C4-2B (cell line): ENCODE results near the gene FAM135A.
"Not testable (repeated sequence)": the region's sequence is repeated elsewhere in the genome, so short reads cannot be mapped to it uniquely, and the experiment has no call there.

Source experiments
- H3K27ac ChIP-seq: fragments of 450-650 bp; 2 replicates; pipeline ENCODE4 v1.5.1; 2017
- ZFX ChIP-seq: fragments of 450-650 bp; IDR thresholded peaks from 2 replicates; pipeline ENCODE4 v1.6.1; 2017
- TF ChIP-seq, protein P1 (sequence below): fragments of 450-650 bp; conservative IDR thresholded peaks from 2 replicates; pipeline ENCODE4 v1.5.1; 2017; ENCODE audit warnings: mild to moderate bottlenecking

Gene FAM135A

DNA sequence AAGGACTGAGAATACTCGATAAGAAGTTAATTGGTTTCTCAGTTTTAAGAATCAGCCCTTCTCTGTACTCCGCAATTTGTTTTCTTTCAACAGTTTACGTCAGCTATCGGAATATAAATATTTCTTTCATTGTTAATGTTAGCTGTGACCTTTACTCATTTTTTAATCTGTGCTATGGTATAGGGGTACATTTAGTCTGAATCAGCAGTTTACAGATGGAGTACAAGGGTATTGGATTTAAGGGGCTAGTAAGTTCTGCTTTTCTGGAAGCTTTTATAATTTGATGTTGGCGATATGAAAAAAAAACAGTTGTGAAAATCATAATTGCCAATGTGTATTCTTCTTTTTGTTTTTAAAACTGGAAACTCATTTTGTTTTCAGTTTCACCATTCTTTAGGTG lies 23.0 kb downstream of the FAM135A start:
- no peak overlapping the region for H3K27ac ChIP-seq
- TF ChIP-seq ZFX, result no peak
- TF ChIP-seq, protein P1, sequence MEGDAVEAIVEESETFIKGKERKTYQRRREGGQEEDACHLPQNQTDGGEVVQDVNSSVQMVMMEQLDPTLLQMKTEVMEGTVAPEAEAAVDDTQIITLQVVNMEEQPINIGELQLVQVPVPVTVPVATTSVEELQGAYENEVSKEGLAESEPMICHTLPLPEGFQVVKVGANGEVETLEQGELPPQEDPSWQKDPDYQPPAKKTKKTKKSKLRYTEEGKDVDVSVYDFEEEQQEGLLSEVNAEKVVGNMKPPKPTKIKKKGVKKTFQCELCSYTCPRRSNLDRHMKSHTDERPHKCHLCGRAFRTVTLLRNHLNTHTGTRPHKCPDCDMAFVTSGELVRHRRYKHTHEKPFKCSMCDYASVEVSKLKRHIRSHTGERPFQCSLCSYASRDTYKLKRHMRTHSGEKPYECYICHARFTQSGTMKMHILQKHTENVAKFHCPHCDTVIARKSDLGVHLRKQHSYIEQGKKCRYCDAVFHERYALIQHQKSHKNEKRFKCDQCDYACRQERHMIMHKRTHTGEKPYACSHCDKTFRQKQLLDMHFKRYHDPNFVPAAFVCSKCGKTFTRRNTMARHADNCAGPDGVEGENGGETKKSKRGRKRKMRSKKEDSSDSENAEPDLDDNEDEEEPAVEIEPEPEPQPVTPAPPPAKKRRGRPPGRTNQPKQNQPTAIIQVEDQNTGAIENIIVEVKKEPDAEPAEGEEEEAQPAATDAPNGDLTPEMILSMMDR, result no peak

DNA sequence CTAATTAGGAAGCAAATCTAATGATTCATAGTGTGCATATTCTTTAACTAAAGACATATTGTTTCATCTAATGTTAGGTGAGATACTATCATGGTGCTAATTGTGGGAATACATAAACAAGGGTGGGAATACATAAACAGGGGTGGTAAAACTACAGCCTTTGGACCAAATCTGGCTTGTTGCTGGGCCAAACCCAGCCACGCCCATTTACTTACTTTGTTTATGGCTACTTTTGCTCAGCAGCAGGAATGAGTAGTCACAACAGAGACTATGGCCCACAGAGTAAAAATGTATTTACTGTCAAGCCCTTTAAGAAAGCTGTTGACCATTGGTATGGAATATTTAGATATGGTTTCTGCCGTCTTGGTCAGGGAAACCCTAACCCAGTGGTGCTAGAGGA lies 31.7 kb downstream of the FAM135A start:
- no peak overlapping the region for H3K27ac ChIP-seq
- TF ChIP-seq, protein P1, result no peak
- TF ChIP-seq ZFX, result no peak

DNA sequence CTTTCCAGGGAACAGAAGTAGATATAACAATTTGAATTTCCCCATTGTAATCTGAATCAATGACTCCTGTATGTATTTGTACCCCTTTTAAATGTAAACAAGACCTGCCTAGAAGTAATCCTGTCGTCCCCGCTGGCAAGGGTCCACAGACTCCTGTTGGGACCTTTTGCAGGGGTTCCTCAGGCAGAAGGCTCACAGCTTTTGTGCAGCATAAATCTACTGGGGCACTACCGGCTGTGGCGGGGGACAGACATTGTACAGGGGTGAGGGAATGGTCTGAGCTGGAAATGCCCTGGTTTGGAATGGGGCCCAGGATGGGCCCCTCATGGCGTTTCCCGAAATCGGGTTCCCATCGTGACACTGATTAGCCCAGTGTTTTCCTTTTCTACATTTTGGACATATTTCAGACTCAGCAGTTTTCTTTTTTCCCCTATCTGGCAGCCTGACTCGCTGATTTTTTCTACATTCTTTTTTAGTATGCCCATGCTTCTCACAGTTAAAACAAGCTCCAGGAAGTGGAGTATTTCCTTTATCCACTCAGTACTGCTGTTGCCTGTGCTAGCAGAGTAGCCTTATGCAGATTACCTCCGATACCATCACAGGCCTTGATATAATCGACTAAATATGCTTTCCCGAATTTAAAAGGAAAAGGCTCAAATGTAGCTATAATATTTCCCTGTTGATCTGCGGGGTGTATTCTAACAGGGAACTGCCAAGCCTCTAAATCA lies 34.2 kb downstream of the FAM135A start:
- not testable (repeated sequence) for H3K27ac ChIP-seq

DNA sequence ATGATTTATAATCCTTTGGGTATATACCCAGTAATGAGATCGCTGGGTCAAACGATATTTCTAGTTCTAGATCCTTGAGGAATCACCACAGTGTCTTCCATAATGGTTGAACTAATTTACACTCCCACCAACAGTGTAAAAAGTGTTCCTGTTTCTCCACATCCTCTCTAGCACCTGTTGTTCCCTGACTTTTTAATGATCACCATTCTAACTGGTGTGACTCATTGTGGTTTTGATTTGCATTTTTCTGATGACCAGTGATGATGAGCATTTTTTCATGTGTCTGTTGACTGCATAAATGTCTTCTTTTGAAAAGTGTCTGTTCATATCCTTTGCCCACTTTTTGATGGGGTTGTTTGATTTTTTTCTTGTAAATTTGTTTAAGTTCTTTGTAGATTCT lies 40.6 kb downstream of the FAM135A start:
- H3K27ac ChIP-seq, result not testable (repeated sequence)

DNA sequence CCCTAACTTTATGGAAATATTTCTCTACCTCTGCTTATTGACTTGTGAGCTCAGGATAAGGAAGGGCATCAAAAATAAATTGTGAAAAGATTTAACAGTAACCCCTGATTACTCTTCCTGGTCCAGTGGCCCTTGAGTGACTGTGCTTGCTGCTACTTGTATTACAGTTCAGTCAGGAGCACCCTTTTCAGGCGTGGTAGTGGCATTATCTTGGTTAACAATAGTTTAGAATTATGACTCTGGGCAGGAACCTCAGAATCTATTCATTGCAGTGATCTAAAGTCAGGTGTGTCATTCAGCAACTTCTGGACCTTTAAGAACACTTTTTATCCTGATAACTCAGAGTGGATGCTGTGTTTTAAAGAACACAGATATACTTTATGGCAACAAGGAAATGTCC lies 43.4 kb downstream of the FAM135A start:
- TF ChIP-seq, protein P1, result no peak
- no peak for TF ChIP-seq ZFX

DNA sequence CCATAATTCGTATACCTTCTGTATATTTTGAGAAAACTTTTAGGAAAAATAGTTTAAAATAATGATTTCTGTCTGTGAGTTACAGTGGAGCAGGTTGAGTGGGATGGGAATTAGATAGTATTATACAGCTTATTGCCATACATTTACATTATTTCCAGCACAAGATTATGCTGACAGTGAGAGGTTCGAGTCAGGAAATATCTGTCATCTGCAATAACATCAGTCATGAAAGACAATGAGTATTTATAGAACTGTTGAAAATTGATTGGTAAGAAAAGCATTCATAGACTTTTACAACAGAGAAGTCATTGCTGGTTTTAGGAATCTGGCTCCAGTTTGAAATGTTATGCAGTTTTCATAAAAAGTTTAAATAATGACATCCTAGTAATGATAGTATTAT lies 45.9 kb downstream of the FAM135A start:
- no peak for TF ChIP-seq ZFX
- H3K27ac ChIP-seq, result no peak overlapping the region

More for the DNA sequence above, 43.4 kb downstream of the FAM135A start:
- H3K27ac ChIP-seq, result no peak overlapping the region

DNA sequence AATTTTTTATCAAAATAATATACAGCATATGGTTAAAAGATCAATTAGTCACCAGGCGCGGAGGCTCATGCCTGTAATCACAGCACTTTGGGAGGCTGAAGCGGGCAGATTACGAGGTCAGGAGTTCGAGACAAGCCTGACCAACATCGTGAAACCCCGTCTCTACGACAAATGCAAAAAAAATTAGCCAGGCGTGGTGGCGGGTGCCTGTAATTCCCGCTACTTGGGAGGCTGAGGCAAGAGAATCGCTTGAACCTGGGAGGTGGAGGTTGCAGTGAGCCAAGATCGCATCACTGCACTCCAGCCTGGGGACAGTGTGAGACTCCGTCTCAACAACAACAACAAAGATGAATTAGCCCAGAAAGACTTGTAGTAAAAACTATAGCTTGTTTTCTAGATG lies 46.4 kb downstream of the FAM135A start:
- H3K27ac ChIP-seq, result not testable (repeated sequence)

DNA sequence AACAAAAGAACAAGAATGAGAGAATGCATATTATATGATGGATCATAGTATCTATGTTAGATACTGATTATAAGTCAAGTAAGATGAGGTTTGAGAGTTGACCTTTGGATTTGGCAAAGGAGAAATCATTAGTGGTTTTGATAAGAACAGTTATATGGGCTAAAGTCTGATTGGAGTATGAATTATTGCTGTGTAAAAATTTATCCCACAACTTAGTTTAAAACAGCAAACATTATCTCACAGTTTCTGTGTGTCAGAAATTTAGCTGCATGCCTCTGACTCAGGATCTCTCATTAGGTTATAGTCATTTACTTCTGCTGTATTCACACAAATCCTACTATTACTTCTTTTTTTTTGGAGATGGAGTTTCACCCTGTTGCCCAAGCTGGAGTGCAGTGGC lies 56.7 kb downstream of the FAM135A start:
- H3K27ac ChIP-seq, result no peak overlapping the region
- TF ChIP-seq, protein P1, result no peak
- TF ChIP-seq ZFX, result no peak

DNA sequence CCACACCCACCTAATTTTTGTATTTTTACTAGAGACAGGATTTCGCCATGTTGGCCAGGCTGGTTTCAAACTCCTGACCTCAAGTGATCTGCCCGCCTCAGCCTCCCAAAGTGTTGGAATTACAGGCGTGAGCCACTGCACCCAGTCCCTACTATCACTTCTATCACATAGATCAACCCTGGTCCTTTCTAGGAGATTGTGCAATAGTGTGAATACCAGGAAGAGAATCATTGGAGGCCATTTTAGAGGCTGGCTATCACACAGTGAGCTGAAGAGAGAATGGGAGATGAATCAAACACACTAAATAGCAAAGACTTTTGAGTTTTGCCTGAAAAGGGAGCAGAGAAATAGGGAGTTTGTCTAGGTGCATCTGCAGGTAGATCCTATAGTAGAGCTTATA lies 57.2 kb downstream of the FAM135A start:
- H3K27ac ChIP-seq, result not testable (repeated sequence)

DNA sequence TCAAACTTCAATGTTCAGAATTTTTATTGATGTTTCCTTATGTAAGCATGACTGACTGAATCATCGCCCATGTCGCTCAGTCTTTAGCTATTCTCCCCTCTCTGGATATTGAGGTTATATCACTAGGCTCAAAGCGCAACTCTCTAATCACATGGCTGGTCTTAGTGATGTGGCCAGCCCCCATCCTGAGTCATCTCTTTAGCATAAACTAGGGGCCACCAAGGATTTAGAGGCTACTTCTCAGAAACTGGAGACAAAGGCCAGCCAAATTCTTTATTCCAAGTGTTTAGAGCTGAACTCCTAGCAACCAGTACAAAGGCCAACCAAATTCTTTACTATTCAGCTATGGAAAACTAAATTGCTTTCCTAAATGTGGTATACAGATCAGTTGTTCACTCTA lies 61.4 kb downstream of the FAM135A start:
- TF ChIP-seq, protein P1, result no peak
- TF ChIP-seq ZFX, result no peak
- H3K27ac ChIP-seq, result no peak overlapping the region
